NCI-H446 (cell line): Measurements from ENCODE around the gene LAMA5.

Experiments used
- DNase-seq, 2 experiments: peaks; one replicate each; lab custom pipeline; 2025; lab: John Stamatoyannopoulos, UW

LAMA5 gene

GRCh38 chr20:62313021-62313420 is 54.1 kb downstream of the LAMA5 start:
- no peak for DNase-seq

- DNase-seq = no peak
Observed at GRCh38 chr20:62312662-62312977, 54.5 kb downstream of the LAMA5 start.

DNA sequence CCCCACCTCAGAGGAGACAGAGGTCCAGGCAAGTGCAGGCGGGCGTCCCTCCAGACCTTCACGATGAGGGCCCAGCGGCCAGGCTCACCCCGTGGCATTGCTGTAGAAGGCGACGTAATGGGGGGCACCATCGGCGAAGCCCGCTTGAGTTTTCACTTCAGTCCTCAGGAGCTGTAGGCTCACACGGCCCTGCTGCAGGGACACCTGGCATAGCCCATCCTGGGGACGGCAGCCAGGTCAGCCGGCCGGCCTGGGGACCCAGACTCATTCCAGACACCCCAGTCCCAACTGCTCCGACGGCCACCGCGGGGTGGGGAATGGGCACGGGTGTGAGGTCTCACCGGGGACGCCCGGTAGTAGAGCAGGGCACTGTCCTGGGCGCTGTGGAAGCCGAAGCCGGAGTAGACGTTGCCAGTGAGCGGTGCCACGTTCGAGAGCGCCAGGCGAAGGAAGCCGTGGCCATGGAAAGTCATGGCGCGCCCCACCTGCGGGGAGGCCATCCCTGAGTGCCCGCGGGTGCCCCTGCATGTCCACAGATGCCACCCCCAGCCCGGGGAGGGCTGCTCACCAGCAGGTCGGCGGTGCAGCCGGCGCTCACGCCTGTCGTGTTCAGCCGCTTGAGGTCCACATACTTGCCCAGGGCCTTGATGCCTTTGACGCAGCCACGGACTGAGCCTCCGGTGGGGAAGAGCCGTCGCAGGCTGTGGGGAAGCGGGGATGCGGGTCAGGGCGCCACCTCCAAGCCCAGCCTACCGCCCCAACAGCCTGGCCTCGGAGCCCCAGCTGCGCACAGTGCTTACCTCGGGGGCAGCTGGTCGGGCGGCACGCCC is 55.1 kb downstream of the LAMA5 start:
- DNase-seq = no peak

- no peak for DNase-seq
Observed at GRCh38 chr20:62311150-62311549, 56.0 kb downstream of the LAMA5 start.

GRCh38 chr20:62310757-62311121 is 56.4 kb downstream of the LAMA5 start:
- no peak for DNase-seq

DNA sequence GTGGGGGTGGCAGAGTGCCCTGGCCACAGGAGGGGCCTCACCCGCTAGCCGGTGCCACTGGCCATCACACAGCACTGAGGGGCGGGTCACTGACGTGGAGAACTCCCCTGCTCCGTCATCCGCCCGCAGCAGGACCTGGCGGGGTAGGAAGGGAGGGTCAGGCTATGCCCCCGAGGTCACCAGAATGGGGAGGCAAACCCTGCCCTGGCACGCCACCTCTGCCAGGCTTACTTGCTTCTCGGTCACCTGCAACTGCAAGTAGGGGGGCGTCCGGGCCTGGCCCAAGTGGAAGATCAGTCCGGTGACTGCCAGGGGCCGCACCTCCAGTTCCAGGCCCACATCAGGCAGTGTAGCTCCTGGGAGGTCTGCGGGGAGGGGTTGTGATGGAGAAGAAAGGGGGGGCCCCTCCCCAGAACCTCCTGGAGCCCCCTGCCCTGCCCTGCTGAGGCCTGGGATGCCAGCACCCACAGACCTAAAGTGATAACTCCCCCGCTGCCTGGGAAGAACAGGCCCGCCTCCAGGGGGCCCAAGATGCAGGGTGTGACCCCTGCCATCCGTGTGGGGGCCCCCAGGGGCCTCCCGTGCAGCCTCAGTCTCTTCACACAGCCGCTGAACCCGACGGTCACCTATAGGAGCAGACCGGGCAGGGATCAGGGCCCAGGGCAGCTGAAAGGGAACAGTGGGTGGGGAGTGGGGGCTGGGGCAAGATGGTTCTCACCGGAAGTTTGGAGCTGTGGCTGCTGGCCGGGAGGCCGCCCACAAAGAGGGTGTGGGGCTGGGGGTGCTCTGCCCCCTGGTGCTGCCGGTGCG is 57.0 kb downstream of the LAMA5 start:
- no peak for DNase-seq

DNA sequence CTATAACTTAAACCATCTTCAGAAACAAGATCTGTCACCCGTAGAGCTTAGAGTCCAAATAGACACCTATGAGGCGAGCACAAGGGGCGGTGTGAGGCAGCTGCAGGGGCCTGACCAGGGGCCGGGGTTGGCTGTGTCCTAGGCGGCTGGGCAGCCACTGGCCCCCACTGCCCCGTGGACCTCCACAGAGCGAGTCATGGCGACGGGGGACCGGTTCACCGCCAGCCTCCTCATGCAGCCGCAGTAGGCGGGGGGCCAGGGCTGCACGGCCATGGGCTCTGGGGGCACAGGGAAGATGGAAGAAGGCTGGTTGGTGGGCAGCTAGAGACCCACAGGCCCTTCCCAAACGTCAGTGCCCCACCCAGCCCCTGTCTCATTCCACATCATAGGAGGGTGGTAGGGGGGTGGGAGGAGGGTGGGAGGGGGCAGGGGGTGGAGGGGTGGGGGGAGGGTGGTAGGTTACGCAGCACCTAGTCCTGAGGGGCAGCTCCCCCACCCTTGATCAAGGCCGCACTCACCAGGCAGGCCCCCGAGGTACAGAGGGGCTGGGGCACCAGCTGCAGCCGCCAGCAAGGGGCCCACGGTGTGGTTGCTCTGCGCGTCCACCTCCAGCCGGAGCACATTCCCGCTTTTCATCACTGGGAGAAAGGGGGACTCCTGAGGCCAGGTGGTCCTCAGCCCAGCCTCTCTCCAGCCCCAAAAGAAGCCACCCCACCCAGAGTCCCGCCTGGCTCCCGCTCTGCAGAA is 57.7 kb downstream of the LAMA5 start:
- no peak for DNase-seq

- no peak for DNase-seq
Observed at GRCh38 chr20:62308102-62308822, 58.9 kb downstream of the LAMA5 start.

- no peak for DNase-seq
Observed at GRCh38 chr20:62307226-62308101, 59.6 kb downstream of the LAMA5 start.

- no peak for DNase-seq
Observed at GRCh38 chr20:62306414-62307187, 60.5 kb downstream of the LAMA5 start.

DNA sequence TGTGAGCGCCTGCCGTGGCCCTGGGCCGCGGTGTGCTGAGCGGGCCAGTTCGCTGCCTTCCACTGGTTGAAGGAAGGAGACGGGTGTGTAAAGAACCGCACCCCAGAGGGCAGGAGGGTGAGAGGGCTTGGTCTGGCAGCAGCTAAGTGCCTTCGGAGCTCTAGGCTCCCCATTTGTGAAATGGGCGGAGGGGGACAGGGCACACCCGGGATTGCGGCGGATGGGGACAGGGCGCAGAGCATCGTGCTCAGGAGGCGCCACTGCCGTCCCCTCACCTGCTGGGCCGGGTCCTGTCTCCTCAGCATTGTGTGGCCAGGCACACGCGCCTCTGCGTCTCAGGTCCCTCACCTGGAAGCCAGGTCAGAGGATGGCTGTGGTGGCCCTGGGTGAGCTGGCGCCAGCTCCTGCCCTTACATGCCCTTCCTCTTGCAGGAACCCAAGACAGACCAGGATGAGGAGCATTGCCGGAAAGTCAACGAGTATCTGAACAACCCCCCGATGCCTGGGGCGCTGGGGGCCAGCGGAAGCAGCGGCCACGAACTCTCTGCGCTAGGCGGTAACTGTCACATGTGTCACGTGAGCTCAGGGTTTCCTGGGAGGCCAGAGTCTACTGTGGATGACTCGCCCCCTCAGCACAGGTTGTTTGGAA is 61.2 kb downstream of the LAMA5 start:
- DNase-seq = no peak

DNA sequence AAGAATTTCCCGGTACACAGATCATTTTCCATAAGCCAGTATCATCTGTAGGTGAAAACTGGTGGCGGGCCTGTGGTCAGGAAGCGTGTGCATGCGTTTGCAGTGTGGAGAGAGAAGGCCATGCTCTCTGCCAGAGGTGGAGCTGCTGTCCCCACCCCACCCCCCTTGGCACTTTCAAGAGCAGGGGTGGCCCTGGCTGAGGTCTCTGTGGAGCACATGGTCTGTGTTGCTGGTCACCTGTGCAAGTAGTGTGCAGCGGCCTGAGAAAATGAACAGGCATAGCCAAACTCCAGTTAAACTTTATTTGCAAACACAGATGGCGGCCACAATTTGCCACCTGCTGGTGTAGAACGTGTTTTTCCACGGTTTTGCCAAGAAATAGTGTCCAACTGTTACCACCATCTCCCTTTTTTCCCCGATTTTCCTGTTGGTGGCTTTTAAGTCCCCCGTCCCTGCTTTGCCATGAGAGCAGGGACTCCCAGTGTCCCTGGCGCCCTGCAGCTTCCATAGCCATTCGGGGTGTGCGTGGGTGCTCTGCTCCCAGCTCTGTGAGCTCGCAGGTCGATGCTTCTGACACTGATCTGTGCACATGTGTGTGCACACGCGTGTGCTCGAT is 61.9 kb downstream of the LAMA5 start:
- peak in 1 of 2 experiments; percentile 31 for DNase-seq

GRCh38 chr20:62304331-62305148 is 62.6 kb downstream of the LAMA5 start:
- DNase-seq = no peak

GRCh38 chr20:62303340-62304226 is 63.5 kb downstream of the LAMA5 start:
- no peak for DNase-seq

GRCh38 chr20:62303062-62303339 is 64.1 kb downstream of the LAMA5 start:
- no peak for DNase-seq

GRCh38 chr20:62302341-62303061 is 64.6 kb downstream of the LAMA5 start, which contains the start of gene ADRM1:
Gene ADRM1 (plus strand): TSS chr20:62302997. CDS start chr20:62303569, 572 bp downstream.
- DNase-seq = peak; percentile 92 to 99
